KMS-11 (cell line): Measurements from ENCODE around the gene PLEKHG5.

Source experiments
- H2AFZ ChIP-seq: fragments of 200-600 bp; sonication (generic); 2 replicates; pipeline ENCODE4 v1.6.1; 2016; ENCODE audit warnings: antibody characterized with exemption, mixed run types, low read depth
- H3K27ac ChIP-seq: fragments of 200-600 bp; sonication (generic); 2 replicates; pipeline ENCODE4 v1.6.1; 2016; ENCODE audit warnings: mild to moderate bottlenecking, mixed run types
- H3K27me3 ChIP-seq: fragments of 200-600 bp; sonication (generic); 2 replicates; pipeline ENCODE4 v1.6.1; 2017; ENCODE audit warnings: mild to moderate bottlenecking, low read depth, mixed run types, moderate library complexity; ENCODE audit not compliant: insufficient read depth
- H3K36me3 ChIP-seq: fragments of 200-600 bp; sonication (generic); 2 replicates; pipeline ENCODE4 v1.6.1; 2017; ENCODE audit warnings: mild to moderate bottlenecking, mixed run types; ENCODE audit not compliant: insufficient read depth
- H3K4me1 ChIP-seq: fragments of 200-600 bp; sonication (generic); 2 replicates; pipeline ENCODE4 v1.6.1; 2016; ENCODE audit warnings: mild to moderate bottlenecking, low read depth, mixed run types; ENCODE audit not compliant: poor library complexity, severe bottlenecking
- H3K4me2 ChIP-seq: fragments of 200-600 bp; sonication (generic); 2 replicates; pipeline ENCODE4 v1.7.0; 2016; ENCODE audit warnings: mild to moderate bottlenecking, mixed run types
- H3K4me3 ChIP-seq: fragments of 200-600 bp; sonication (generic); IDR thresholded peaks from 2 replicates; pipeline ENCODE4 v1.6.1; 2017; ENCODE audit warnings: low read depth, low read length, mixed read lengths; ENCODE audit not compliant: insufficient read depth
- H3K79me2 ChIP-seq: fragments of 200-600 bp; sonication (generic); 2 replicates; pipeline ENCODE4 v1.6.1; 2016; ENCODE audit warnings: low read depth, mixed run types; ENCODE audit not compliant: insufficient read depth
- H3K9ac ChIP-seq: fragments of 200-600 bp; sonication (generic); 2 replicates; pipeline ENCODE4 v1.6.1; 2016; ENCODE audit warnings: mild to moderate bottlenecking, mixed run types
- H4K20me1 ChIP-seq: fragments of 200-600 bp; sonication (generic); 2 replicates; pipeline ENCODE4 v1.6.1; 2016; ENCODE audit warnings: mild to moderate bottlenecking, mixed run types; ENCODE audit not compliant: insufficient read depth
- TF ChIP-seq, protein P1 (sequence below): fragments of 200-600 bp; sonication (generic); conservative IDR thresholded peaks from 2 replicates; pipeline ENCODE4 v1.6.1; 2017; ENCODE audit warnings: low read depth, mild to moderate bottlenecking, antibody characterized with exemption, low read length, moderate library complexity, mixed read lengths

The PLEKHG5 gene

DNA sequence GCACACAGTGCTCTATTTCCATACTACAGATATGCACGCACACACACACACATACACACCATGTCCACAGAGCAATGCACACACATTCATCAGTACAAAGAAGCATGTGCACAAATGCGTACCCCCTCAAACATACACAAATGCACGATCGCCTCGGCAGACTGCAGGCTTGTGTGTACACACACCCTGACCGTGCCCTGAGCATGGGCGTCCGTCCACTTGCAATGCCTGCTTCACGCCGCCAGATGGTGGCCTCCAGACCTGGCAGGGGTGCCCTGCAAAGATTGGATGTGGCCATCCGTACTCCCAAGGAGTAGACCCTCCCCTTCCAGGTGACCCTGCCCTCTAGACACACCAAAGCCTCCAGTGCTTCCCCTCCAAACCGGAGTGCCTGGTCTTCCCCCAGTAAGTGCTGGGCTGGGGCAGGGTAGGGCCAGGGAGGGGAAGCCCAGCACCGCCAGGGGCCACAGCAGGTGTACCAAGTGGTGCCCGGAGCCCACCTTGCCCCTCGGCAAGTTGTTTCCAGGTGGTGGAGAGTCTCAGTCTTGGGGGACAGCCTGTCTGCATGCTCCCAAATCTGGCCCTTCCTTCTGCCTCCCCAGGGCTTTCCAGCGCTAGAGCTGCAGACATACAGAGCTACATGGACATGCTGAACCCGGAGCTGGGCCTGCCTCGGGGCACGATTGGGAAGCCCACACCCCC is 46.3 kb downstream of the PLEKHG5 start:
- Histone ChIP-seq H3K4me1 (no peaks in the 10 kb centered on the region), H3K79me2 (no peaks in the 10 kb centered on the region), H4K20me1 (no peaks in the 10 kb centered on the region), H3K27ac (no peak overlapping the region), H3K36me3 (no peaks in the 10 kb centered on the region), H3K9ac (no peak overlapping the region), H3K27me3 (peaks cover 67% of the 10 kb centered on the region), H3K4me2 (no peak overlapping the region), H2AFZ (no peak overlapping the region), H3K4me3 (no peak overlapping the region)
- TF ChIP-seq, protein P1, sequence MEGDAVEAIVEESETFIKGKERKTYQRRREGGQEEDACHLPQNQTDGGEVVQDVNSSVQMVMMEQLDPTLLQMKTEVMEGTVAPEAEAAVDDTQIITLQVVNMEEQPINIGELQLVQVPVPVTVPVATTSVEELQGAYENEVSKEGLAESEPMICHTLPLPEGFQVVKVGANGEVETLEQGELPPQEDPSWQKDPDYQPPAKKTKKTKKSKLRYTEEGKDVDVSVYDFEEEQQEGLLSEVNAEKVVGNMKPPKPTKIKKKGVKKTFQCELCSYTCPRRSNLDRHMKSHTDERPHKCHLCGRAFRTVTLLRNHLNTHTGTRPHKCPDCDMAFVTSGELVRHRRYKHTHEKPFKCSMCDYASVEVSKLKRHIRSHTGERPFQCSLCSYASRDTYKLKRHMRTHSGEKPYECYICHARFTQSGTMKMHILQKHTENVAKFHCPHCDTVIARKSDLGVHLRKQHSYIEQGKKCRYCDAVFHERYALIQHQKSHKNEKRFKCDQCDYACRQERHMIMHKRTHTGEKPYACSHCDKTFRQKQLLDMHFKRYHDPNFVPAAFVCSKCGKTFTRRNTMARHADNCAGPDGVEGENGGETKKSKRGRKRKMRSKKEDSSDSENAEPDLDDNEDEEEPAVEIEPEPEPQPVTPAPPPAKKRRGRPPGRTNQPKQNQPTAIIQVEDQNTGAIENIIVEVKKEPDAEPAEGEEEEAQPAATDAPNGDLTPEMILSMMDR, result peak; percentile 74

DNA sequence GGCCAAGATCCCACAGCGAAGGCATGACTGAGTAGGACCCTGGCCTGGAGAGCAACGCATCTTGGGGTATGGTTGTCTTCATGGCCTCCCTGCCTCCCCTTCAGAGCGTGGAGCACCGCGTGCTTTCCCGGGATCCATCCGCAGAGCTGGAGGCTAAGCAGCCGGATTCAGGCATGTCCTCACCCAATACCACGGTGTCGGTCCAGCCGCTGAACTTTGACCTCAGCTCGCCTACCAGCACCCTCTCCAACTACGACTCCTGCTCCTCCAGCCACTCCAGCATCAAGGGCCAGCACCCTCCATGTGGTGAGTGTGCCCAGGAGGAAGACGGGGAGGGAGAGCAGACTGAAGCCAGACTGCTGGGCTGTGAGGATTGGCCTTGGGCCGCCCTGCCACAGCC is 47.1 kb downstream of the PLEKHG5 start:
- H3K36me3 ChIP-seq, result no peaks in the 10 kb centered on the region
- H3K27me3 ChIP-seq, result peaks cover 67% of the 10 kb centered on the region
- no peak overlapping the region for H3K4me3 ChIP-seq
- no peak overlapping the region for H3K27ac ChIP-seq
- H3K4me2 ChIP-seq, result no peak overlapping the region
- no peaks in the 10 kb centered on the region for H4K20me1 ChIP-seq
- TF ChIP-seq, protein P1, result no peak
- H2AFZ ChIP-seq, result no peak overlapping the region
- no peak overlapping the region for H3K9ac ChIP-seq
- H3K4me1 ChIP-seq, result no peaks in the 10 kb centered on the region
- no peaks in the 10 kb centered on the region for H3K79me2 ChIP-seq

DNA sequence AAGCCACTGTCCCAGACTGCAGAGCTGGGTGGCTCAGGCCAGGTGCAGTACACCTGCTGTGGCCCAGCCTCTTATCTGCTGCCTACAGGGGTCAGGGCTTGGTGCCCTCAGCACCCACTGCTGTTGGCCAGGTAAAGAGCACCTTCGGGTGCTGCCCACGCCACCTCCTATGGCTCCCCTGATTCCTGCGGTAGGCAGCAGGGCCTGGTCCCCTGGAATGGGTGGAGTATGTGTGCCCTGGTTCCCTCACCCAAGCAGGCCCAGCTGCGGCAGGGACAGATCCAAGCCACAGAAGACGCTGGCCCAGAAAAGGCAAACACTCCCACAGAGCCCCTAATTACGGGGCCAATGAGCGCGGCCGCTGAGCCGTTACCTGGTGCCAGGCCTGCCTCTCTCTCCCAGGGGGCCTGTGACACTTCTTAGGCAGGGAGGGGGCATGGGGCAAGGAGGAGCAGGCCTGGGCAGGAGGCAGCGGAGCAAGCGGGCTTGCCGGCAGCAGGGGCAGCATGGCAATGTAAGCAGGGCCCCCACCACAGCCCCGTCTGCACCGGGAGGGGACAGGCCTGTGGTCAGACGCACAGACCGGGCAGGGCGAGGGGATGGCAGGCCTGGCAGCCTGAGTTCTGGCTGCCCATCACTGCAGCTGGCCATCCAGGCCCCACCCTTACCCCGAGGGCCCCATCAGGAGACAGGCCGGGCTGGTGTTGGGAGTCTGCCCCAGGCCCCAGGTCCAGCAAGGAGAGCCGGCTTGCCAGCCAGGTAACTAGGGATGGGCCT is 47.9 kb downstream of the PLEKHG5 start:
- Histone ChIP-seq H4K20me1 (no peaks in the 10 kb centered on the region), H3K27ac (no peak overlapping the region), H3K4me3 (no peak overlapping the region), H3K4me2 (no peak overlapping the region), H3K27me3 (peaks cover 72% of the 10 kb centered on the region), H2AFZ (no peak overlapping the region), H3K4me1 (no peaks in the 10 kb centered on the region), H3K79me2 (no peaks in the 10 kb centered on the region), H3K36me3 (no peaks in the 10 kb centered on the region), H3K9ac (no peak overlapping the region)
- TF ChIP-seq, protein P1, result no peak

DNA sequence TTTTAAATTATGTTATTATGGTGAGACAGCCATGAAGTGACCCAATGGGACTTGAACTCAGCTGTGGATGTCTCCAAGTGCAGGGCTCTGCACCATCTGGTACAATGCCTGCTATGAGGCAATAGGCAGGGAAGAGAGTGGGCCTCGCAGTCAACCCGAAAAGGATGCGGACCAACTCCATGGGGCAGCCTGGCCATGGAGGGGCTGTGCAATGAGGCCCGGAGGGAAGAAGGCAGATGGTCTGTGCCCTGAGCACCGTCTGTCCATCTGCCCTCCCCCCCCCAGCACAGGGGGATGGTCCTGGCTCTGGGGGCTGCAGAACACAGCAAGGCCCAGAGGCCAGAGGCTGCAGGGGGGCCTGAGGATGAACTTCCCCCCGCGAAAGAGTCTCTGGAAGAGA is 49.9 kb downstream of the PLEKHG5 start:
- no peaks in the 10 kb centered on the region for H3K36me3 ChIP-seq
- no peaks in the 10 kb centered on the region for H3K4me1 ChIP-seq
- H3K4me2 ChIP-seq, result no peak overlapping the region
- no peaks in the 10 kb centered on the region for H4K20me1 ChIP-seq
- H2AFZ ChIP-seq, result no peak overlapping the region
- peaks cover 69% of the 10 kb centered on the region for H3K27me3 ChIP-seq
- TF ChIP-seq, protein P1, result no peak
- no peak overlapping the region for H3K9ac ChIP-seq
- no peak overlapping the region for H3K27ac ChIP-seq
- H3K79me2 ChIP-seq, result no peaks in the 10 kb centered on the region
- H3K4me3 ChIP-seq, result no peak overlapping the region
